GM12878 (cell line): ENCODE measurements around the gene ATP6V0A4. TPM values are rescaled to one million over a fixed set of nuclear protein-coding genes. Genes with fewer than 3 reads are reported as not detected.

Source experiments
- ATAC-seq: fragments of 200-7000 bp; cut with Tn5 transposase; 3 replicates; pipeline ENCODE4 v1.9.1; 2020; ENCODE audit warnings: mild to moderate bottlenecking, moderate library complexity
- BruUV-seq: library from RNA; stranded (reverse); fragments of 400-500 nt; replicated peaks from 2 replicates; lab custom pipeline; 2021; lab: Mats Ljungman, UMichigan
- CTCF ChIA-PET: fragments of 300-600 bp; sonication (Branson Sonifier 250); formaldehyde crosslinking; extraction: SDS; loops from one replicate; lab custom pipeline; 2021; ENCODE audit warnings: inconsistent platforms; lab: Yijun Ruan, JAX
- POLR2A ChIA-PET: fragments of 350-600 bp; formaldehyde crosslinking; extraction: SDS; loops from one replicate; lab custom pipeline; 2021; ENCODE audit warnings: inconsistent platforms; lab: Charles Lee
- RAD21 ChIA-PET: fragments of 300-600 bp; sonication (Branson Sonifier 250); formaldehyde crosslinking; loops from one replicate; lab custom pipeline; 2023; ENCODE audit warnings: antibody characterized with exemption; ENCODE audit not compliant: unreplicated experiment; lab: Charles Lee
- SMC1A ChIA-PET: fragments of 300-600 bp; sonication (Branson Sonifier 250); formaldehyde crosslinking; loops from one replicate; lab custom pipeline; 2023; ENCODE audit not compliant: unreplicated experiment, uncharacterized antibody; lab: Charles Lee
- DNase-seq: peaks from one replicate; pipeline ENCODE4 v3.0.0-alpha.2; 2011; ENCODE audit warnings: low read depth, low spot score
- FAIRE-seq: peaks from 3 replicates; lab custom pipeline; 2011; peaks lifted over from hg19 to GRCh38; lab: Jason Lieb, UNC
- H2AFZ ChIP-seq: 2 replicates; pipeline ENCODE4 v1.6.0; 2011; ENCODE audit warnings: low read depth, low read length, control low read depth; ENCODE audit not compliant: control insufficient read depth
- H3K27ac ChIP-seq: 2 replicates; pipeline ENCODE4 v1.5.1; 2011; ENCODE audit warnings: control low read depth; ENCODE audit not compliant: control insufficient read depth, insufficient read depth
- H3K27me3 ChIP-seq, 2 experiments: replicated peaks in 1 of 2; 2 replicates each; pipeline versions ENCODE4 v1.6.0 to v1.6.1; 2011; ENCODE audit warnings: low read length in 1 of 2; ENCODE audit not compliant: control insufficient read depth in 2 of 2, insufficient read depth in 2 of 2
- H3K36me3 ChIP-seq, 2 experiments: 2 replicates each; pipeline ENCODE4 v1.5.1; 2011; ENCODE audit warnings: low read length in 1 of 2; ENCODE audit not compliant: control insufficient read depth in 2 of 2, insufficient read depth in 2 of 2
- H3K4me1 ChIP-seq: 2 replicates; pipeline ENCODE4 v1.6.1; 2011; ENCODE audit warnings: mild to moderate bottlenecking, low read length, moderate library complexity, mixed read lengths; ENCODE audit not compliant: control insufficient read depth, insufficient read depth
- H3K4me2 ChIP-seq: 2 replicates; pipeline ENCODE4 v1.6.0; 2011; ENCODE audit warnings: control low read depth; ENCODE audit not compliant: control insufficient read depth, insufficient read depth
- H3K4me3 ChIP-seq: fragments of 200-600 bp; sonication (generic); 2 replicates; pipeline ENCODE4 v1.5.1; 2016
- H3K79me2 ChIP-seq: 2 replicates; pipeline ENCODE4 v1.6.0; 2011; ENCODE audit warnings: low read length; ENCODE audit not compliant: control insufficient read depth, insufficient read depth
- H3K9ac ChIP-seq: 2 replicates; pipeline ENCODE4 v1.8.0; 2011; ENCODE audit warnings: low read length, control low read depth, mixed read lengths; ENCODE audit not compliant: control insufficient read depth, insufficient read depth
- H3K9me3 ChIP-seq: replicated peaks from 3 replicates; pipeline ENCODE4 v1.5.1; 2011; ENCODE audit warnings: mild to moderate bottlenecking, low read length; ENCODE audit not compliant: control insufficient read depth, insufficient read depth
- H4K20me1 ChIP-seq: 2 replicates; pipeline ENCODE4 v1.6.0; 2011; ENCODE audit not compliant: control insufficient read depth, insufficient read depth
- DPF2 ChIP-seq: fragments of 450-650 bp; IDR thresholded peaks from 2 replicates; pipeline ENCODE4 v1.6.1; 2017; ENCODE audit warnings: mild to moderate bottlenecking
- SP1 ChIP-seq: IDR thresholded peaks from one replicate; pipeline ENCODE4 v1.6.1; 2011; ENCODE audit warnings: low read depth, low read length
- YBX1 ChIP-seq: fragments of 450-650 bp; IDR thresholded peaks from 2 replicates; pipeline ENCODE4 v1.6.1; 2016; ENCODE audit warnings: antibody characterized with exemption
- ZNF687 ChIP-seq: fragments of 450-650 bp; IDR thresholded peaks from 2 replicates; pipeline ENCODE4 v1.6.1; 2017; ENCODE audit warnings: mild to moderate bottlenecking, moderate library complexity
- WGBS: methylation state at CpG from one replicate; pipeline ENCODE4 v1.1.6; 2016; ENCODE audit warnings: low lambda C conversion rate; ENCODE audit not compliant: insufficient replicate concordance, insufficient coverage; ENCODE audit errors: missing lambda C conversion rate; 5-methylcytosine and 5-hydroxymethylcytosine counted together
- in situ Hi-C: fragments of 300-500 bp; cut with MboI; formaldehyde crosslinking; loops from 9 replicates; pipeline ENCODE4 v1.14.3; 2018; ENCODE audit warnings: mixed read lengths
- intact Hi-C: fragments of 100-400 bp; cut with micrococcal nuclease; formaldehyde crosslinking; loops from one replicate; pipeline ENCODE4 v1.14.2; 2022; ENCODE audit not compliant: unreplicated experiment
- polyA plus RNA-seq, 11 experiments: library from polyadenylated mRNA; depleted of rRNA in 4 of 11; unstranded in 6 of 11; stranded (reverse) in 5 of 11; fragments of >200 nt; fragmentation: Nextera tagmentation in 4 of 11; fragmentation: Illumina TruSeq in 1 of 11; extraction: Ambion mirVana in 4 of 11; extraction: Trizol in 1 of 11; gene quantifications; 1 replicate in 1 of 11; 2 replicates in 10 of 11; pipeline versions ENCODE4 v1.2.1 to v1.2.3, GENCODE V29; 2011 to 2016; ENCODE audit warnings: inconsistent platforms in 2 of 11, missing spikeins in 2 of 11, low read depth in 1 of 11
- total RNA-seq, 4 experiments: library from RNA; depleted of rRNA in 3 of 4; stranded (reverse); fragments of >200 nt in 3 of 4; fragmentation: Illumina TruSeq in 1 of 4; extraction: Trizol in 1 of 4; gene quantifications; 2 replicates each; pipeline versions ENCODE4 v1.2.1 to v1.2.3, GENCODE V29; 2013 to 2021

ATP6V0A4 gene
- total and polyA plus RNA-seq, 10 of the 15 experiments (the other 5 are each of a cell fraction or from before 2014, with no cell fraction given) = not detected

GRCh38 chr7:138668946-138669345, 129.1 kb downstream of the ATP6V0A4 start:
- RAD21 ChIA-PET = no interaction called here
- intact Hi-C loops = no loop called here
- Histone ChIP-seq H3K4me1 (no peaks in the 10 kb centered on the region), H3K79me2 (no peaks in the 10 kb centered on the region), H3K4me2 (no peak overlapping the region), H4K20me1 (no peaks in the 10 kb centered on the region), H3K9ac (no peak overlapping the region), H3K4me3 (no peak overlapping the region), H3K27ac (no peak overlapping the region), H2AFZ (no peak overlapping the region)
- in situ Hi-C loops = no loop called here
- WGBS = 18% methylated on average over 3 of the region's 3 CpGs
- TF ChIP-seq YBX1 (no peak), SP1 (no peak), ZNF687 (no peak), DPF2 (no peak)
- TF ChIP-seq, all 136 proteins: peak for 0
- DNase-seq (no peak), FAIRE-seq (no peak), ATAC-seq (no peak)
- H3K27me3 ChIP-seq = no peaks in the 10 kb centered on the region
- no TSS peak for BruUV-seq
- ChIA-PET POLR2A (interaction anchor here (0.6 kb wide), 1 partner anchor 140 kb away, joined by 4 read pairs; no protein-coding TSS in a partner anchor), SMC1A (no interaction called here), CTCF (no interaction called here)
- H3K9me3 ChIP-seq = no peaks in the 10 kb centered on the region; the same call in 2 of the 3 replicates
- H3K36me3 ChIP-seq = no peaks in the 10 kb centered on the region
